ENCODE measurements around the gene MYO15B. TPM values are rescaled to one million over a fixed set of nuclear protein-coding genes. Genes with fewer than 3 reads are reported as not detected.

MYO15B gene
- total and polyA plus RNA-seq, 2 of the 4 experiments (the other 2 are of a cell fraction), result 0.18 to 0.65 TPM

DNA sequence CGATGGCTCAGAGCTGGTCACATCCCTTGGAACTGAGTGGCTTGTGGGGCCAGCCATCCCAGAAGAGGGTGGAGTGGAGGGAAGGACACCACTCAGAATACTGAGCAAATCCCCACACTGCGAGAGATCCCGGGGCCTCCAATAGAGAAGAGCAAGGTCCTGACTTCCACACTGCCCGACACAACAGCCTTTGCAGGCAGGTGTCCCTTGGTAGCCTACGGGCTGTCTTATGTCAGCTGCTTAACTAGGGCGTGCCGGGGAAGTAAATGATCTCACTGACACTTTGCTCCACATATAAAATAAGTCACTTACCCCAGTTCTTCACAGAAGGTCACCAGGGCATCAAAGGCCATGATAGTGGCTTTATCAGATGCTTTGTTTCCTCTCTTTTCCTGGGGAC is 63.3 kb downstream of the MYO15B start:
- intact Hi-C loops (cut with micrococcal nuclease), result no loop called here
- no peak overlapping the region for H3K4me3 ChIP-seq (ENCODE audit: insufficient read depth, low read depth, low read length)
- H4K8ac ChIP-seq (ENCODE audit: low read depth in 2 of 2, low read length in 2 of 2), result no peak overlapping the region
- no peak overlapping the region for H2AK9ac ChIP-seq (replicated peaks; ENCODE audit: low read depth, low read length, poor library complexity)
- H3K36me3 ChIP-seq (ENCODE audit: control insufficient read depth, insufficient read depth, low read length), result peaks cover 38% of the 10 kb centered on the region
- H3K4ac ChIP-seq (ENCODE audit: low read depth, low read length), result no peak overlapping the region
- H3K23ac ChIP-seq (ENCODE audit: low read depth, low read length), result no peak overlapping the region
- no peak overlapping the region for H3K27ac ChIP-seq (ENCODE audit: insufficient read depth, low read length)
- no CpG with 5 or more reads among the region's 7 CpGs for WGBS, 2 experiments (ENCODE audit: extremely low coverage in 2 of 2, insufficient read length in 1 of 2)
- dilution Hi-C loops (cut with HindIII; ENCODE audit: low sequenced_read_pairs, unreplicated experiment), result no loop called here
- H2BK5ac ChIP-seq (ENCODE audit: low read depth, low read length, poor library complexity, severe bottlenecking), result no peak overlapping the region
- POLR2A ChIA-PET (ENCODE audit: unreplicated experiment), result no interaction called here
- CTCF ChIA-PET, result interaction anchor here (1.7 kb wide), 1 partner anchor 17 kb away, joined by 8 read pairs; the partner anchor contains the start of gene SMIM5
- no peak overlapping the region for H2AFZ ChIP-seq (replicated peaks; ENCODE audit: low read length, poor library complexity)
- no peak for DNase-seq
- H3K4me2 ChIP-seq (ENCODE audit: low read depth, low read length), result no peak overlapping the region
- no peak overlapping the region for H3K14ac ChIP-seq (replicated peaks; ENCODE audit: low read depth, low read length)
- H2BK15ac ChIP-seq (ENCODE audit: low read depth, low read length), result no peak overlapping the region
- H2AK5ac ChIP-seq (ENCODE audit: low read depth, low read length), result no peak overlapping the region
- no peak overlapping the region for H4K91ac ChIP-seq (ENCODE audit: insufficient read depth, low read depth, low read length)
- TF ChIP-seq MXI1 (IDR thresholded peaks at IDR 0.05; ENCODE audit: borderline replicate concordance, low read depth, low read length) (no peak), NFE2L2 (IDR thresholded peaks at IDR 0.05; ENCODE audit: low read depth, low read length) (no peak), MAZ (IDR thresholded peaks at IDR 0.05; ENCODE audit: borderline replicate concordance, low read depth, low read length) (no peak), RFX5 (IDR thresholded peaks at IDR 0.05; ENCODE audit: low read depth, low read length) (no peak), CEBPB (IDR thresholded peaks at IDR 0.05; ENCODE audit: low read depth, low read length) (no peak), RCOR1 (IDR thresholded peaks at IDR 0.05; ENCODE audit: insufficient replicate concordance, low read length) (no peak), POLR2A (IDR thresholded peaks at IDR 0.05; ENCODE audit: low read depth, low read length) (no peak), FOS (IDR thresholded peaks at IDR 0.05; ENCODE audit: low read depth, low read length) (no peak)
- TF ChIP-seq, protein P1, sequence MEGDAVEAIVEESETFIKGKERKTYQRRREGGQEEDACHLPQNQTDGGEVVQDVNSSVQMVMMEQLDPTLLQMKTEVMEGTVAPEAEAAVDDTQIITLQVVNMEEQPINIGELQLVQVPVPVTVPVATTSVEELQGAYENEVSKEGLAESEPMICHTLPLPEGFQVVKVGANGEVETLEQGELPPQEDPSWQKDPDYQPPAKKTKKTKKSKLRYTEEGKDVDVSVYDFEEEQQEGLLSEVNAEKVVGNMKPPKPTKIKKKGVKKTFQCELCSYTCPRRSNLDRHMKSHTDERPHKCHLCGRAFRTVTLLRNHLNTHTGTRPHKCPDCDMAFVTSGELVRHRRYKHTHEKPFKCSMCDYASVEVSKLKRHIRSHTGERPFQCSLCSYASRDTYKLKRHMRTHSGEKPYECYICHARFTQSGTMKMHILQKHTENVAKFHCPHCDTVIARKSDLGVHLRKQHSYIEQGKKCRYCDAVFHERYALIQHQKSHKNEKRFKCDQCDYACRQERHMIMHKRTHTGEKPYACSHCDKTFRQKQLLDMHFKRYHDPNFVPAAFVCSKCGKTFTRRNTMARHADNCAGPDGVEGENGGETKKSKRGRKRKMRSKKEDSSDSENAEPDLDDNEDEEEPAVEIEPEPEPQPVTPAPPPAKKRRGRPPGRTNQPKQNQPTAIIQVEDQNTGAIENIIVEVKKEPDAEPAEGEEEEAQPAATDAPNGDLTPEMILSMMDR (conservative IDR thresholded peaks at IDR 0.05; ENCODE audit: low read depth, low read length), result no peak
- TF ChIP-seq, protein P2, sequence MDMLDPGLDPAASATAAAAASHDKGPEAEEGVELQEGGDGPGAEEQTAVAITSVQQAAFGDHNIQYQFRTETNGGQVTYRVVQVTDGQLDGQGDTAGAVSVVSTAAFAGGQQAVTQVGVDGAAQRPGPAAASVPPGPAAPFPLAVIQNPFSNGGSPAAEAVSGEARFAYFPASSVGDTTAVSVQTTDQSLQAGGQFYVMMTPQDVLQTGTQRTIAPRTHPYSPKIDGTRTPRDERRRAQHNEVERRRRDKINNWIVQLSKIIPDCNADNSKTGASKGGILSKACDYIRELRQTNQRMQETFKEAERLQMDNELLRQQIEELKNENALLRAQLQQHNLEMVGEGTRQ (IDR thresholded peaks at IDR 0.05; ENCODE audit: low read depth, low read length), result no peak
- H3K9ac ChIP-seq (ENCODE audit: low read depth, low read length), result no peak overlapping the region
- no peak overlapping the region for H3K18ac ChIP-seq (ENCODE audit: low read depth, low read length)
- H3K9me1 ChIP-seq (ENCODE audit: insufficient read depth, low read length), result no peaks in the 10 kb centered on the region
- H2BK120ac ChIP-seq (ENCODE audit: low read depth, low read length), result no peak overlapping the region
- no peaks in the 10 kb centered on the region for H4K20me1 ChIP-seq (ENCODE audit: insufficient read depth, low read length)
- no peak overlapping the region for H3K56ac ChIP-seq (ENCODE audit: extremely low read depth, insufficient read depth, low read length)
- no peak for ATAC-seq (ENCODE audit: low read depth)
- in situ Hi-C loops (cut with MboI; ENCODE audit: low sequenced_read_pairs), result no loop called here
- no peak overlapping the region for H4K5ac ChIP-seq (ENCODE audit: low read depth, low read length)
- no peaks in the 10 kb centered on the region for H3K4me1 ChIP-seq (ENCODE audit: control insufficient read depth, insufficient read depth, low read length)
- H3K27me3 ChIP-seq (ENCODE audit: control insufficient read depth, insufficient read depth, low read length), result no peaks in the 10 kb centered on the region
- no peak overlapping the region for H2BK20ac ChIP-seq (ENCODE audit: low read depth, low read length)
- BruUV-seq (replicated peaks), result no TSS peak
- H3K79me1 ChIP-seq (ENCODE audit: low read depth in 1 of 2, low read length in 2 of 2), result no peaks in the 10 kb centered on the region
- H3K9me3 ChIP-seq (ENCODE audit: control insufficient read depth, insufficient read depth, low read length), result no peaks in the 10 kb centered on the region

Measured in IMR-90 (cell line).